Osteoblast (primary cell): ENCODE results near the gene PTBP1. TPM values are rescaled to one million over a fixed set of nuclear protein-coding genes. Genes with fewer than 3 reads are reported as not detected.

Experiments
- DNase-seq: peaks from one replicate; pipeline ENCODE4 v3.0.0; 2011; ENCODE audit warnings: low spot score, mixed read lengths; ENCODE audit not compliant: insufficient read length; ENCODE audit errors: missing footprints
- H2AFZ ChIP-seq: 2 replicates; pipeline ENCODE4 v1.6.0; 2011; ENCODE audit warnings: mild to moderate bottlenecking, low read length
- H3K27ac ChIP-seq: 2 replicates; pipeline ENCODE4 v1.5.1; 2011; ENCODE audit warnings: mild to moderate bottlenecking, low read depth, low read length, moderate library complexity
- H3K27me3 ChIP-seq: 2 replicates; pipeline ENCODE4 v1.6.0; 2012; ENCODE audit warnings: mild to moderate bottlenecking, control low read depth, inconsistent platforms, low read length, moderate library complexity; ENCODE audit not compliant: insufficient read depth
- H3K36me3 ChIP-seq: 2 replicates; pipeline ENCODE4 v1.5.1; 2011; ENCODE audit warnings: mild to moderate bottlenecking, low read length, control low read depth, moderate library complexity; ENCODE audit not compliant: insufficient read depth
- H3K4me1 ChIP-seq: 2 replicates; pipeline ENCODE4 v1.5.1; 2011; ENCODE audit warnings: mild to moderate bottlenecking, low read length, control low read depth, moderate library complexity; ENCODE audit not compliant: insufficient read depth
- H3K4me2 ChIP-seq: 2 replicates; pipeline ENCODE4 v1.6.0; 2011; ENCODE audit warnings: mild to moderate bottlenecking, low read length; ENCODE audit not compliant: insufficient read depth
- H3K4me3 ChIP-seq: fragments of 200-600 bp; sonication (generic); 3 replicates; pipeline ENCODE4 v1.5.1; 2012; ENCODE audit warnings: mild to moderate bottlenecking, low read length, inconsistent platforms; ENCODE audit not compliant: insufficient read depth
- H3K79me2 ChIP-seq: 2 replicates; pipeline ENCODE4 v1.6.0; 2012; ENCODE audit warnings: mild to moderate bottlenecking, low read length, control low read depth, inconsistent platforms; ENCODE audit not compliant: insufficient read depth
- H3K9me3 ChIP-seq: 2 replicates; pipeline ENCODE4 v1.5.1; 2011; ENCODE audit warnings: low read depth, low read length, control low read depth
- H4K20me1 ChIP-seq: 2 replicates; pipeline ENCODE4 v1.6.0; 2012; ENCODE audit warnings: mild to moderate bottlenecking, low read length, control low read depth; ENCODE audit not compliant: insufficient read depth
- CTCF ChIP-seq: IDR thresholded peaks from 2 replicates; pipeline ENCODE4 v1.5.1; 2011; ENCODE audit warnings: mild to moderate bottlenecking, low read depth, low read length, moderate library complexity; ENCODE audit errors: extremely low read depth
- total RNA-seq: library from RNA; depleted of rRNA; stranded (reverse); fragments of >200 nt; gene quantifications from 2 replicates; pipeline ENCODE4 v1.2.3, GENCODE V29; 2012

The PTBP1 gene
- total RNA-seq, 1 donor, result 106 TPM

GRCh38 chr19:854549-854948, 57.3 kb downstream of the PTBP1 start:
- H3K27me3 ChIP-seq, result peaks cover 1% of the 10 kb centered on the region
- H4K20me1 ChIP-seq, result no peaks in the 10 kb centered on the region
- H3K4me1 ChIP-seq, result no peaks in the 10 kb centered on the region
- H3K79me2 ChIP-seq, result no peaks in the 10 kb centered on the region
- no peaks in the 10 kb centered on the region for H3K9me3 ChIP-seq
- no peak overlapping the region for H3K27ac ChIP-seq
- no peaks in the 10 kb centered on the region for H3K36me3 ChIP-seq
- DNase-seq, result no peak
- no peak overlapping the region for H3K4me3 ChIP-seq
- no peak overlapping the region for H2AFZ ChIP-seq
- TF ChIP-seq CTCF, result no peak
- H3K4me2 ChIP-seq, result no peak overlapping the region

- Histone ChIP-seq H3K9me3 (no peaks in the 10 kb centered on the region), H3K36me3 (no peaks in the 10 kb centered on the region), H4K20me1 (no peaks in the 10 kb centered on the region), H3K4me2 (no peak overlapping the region), H2AFZ (no peak overlapping the region), H3K4me1 (peaks cover 3% of the 10 kb centered on the region), H3K27ac (no peak overlapping the region), H3K4me3 (no peak overlapping the region), H3K27me3 (peaks cover 7% of the 10 kb centered on the region), H3K79me2 (no peaks in the 10 kb centered on the region)
- TF ChIP-seq CTCF, result no peak
- DNase-seq, result no peak
These were observed 57.9 kb downstream of the PTBP1 start for GRCh38 chr19:855142-855541.

- Histone ChIP-seq H3K27me3 (peaks cover 10% of the 10 kb centered on the region), H3K79me2 (no peaks in the 10 kb centered on the region)
- TF ChIP-seq CTCF, result no peak
These were observed 58.4 kb downstream of the PTBP1 start for GRCh38 chr19:855566-856120.

GRCh38 chr19:858284-858683, 61.0 kb downstream of the PTBP1 start:
- H3K9me3 ChIP-seq, result no peaks in the 10 kb centered on the region
- H3K4me1 ChIP-seq, result peaks cover 3% of the 10 kb centered on the region
- H3K4me3 ChIP-seq, result no peak overlapping the region
- H2AFZ ChIP-seq, result no peak overlapping the region
- no peaks in the 10 kb centered on the region for H3K36me3 ChIP-seq
- no peak overlapping the region for H3K4me2 ChIP-seq
- no peak for DNase-seq
- no peak for TF ChIP-seq CTCF
- H3K27me3 ChIP-seq, result peaks cover 11% of the 10 kb centered on the region
- no peak overlapping the region for H3K27ac ChIP-seq
- no peaks in the 10 kb centered on the region for H4K20me1 ChIP-seq
- H3K79me2 ChIP-seq, result no peaks in the 10 kb centered on the region

More at GRCh38 chr19:855566-856120, 58.4 kb downstream of the PTBP1 start:
- no peak overlapping the region for H3K4me3 ChIP-seq
- no peak overlapping the region for H2AFZ ChIP-seq
- DNase-seq, result no peak
- H3K9me3 ChIP-seq, result no peaks in the 10 kb centered on the region
- H3K4me2 ChIP-seq, result no peak overlapping the region
- no peaks in the 10 kb centered on the region for H3K36me3 ChIP-seq
- no peaks in the 10 kb centered on the region for H4K20me1 ChIP-seq
- peaks cover 3% of the 10 kb centered on the region for H3K4me1 ChIP-seq
- H3K27ac ChIP-seq, result no peak overlapping the region
